MCF 10A (cell line): ENCODE results near the gene PPP2R2B. TPM values are rescaled to one million over a fixed set of nuclear protein-coding genes. Genes with fewer than 3 reads are reported as not detected.

Experiments used
- BruUV-seq: library from RNA; stranded (reverse); fragments of 400-500 nt; replicated peaks from 2 replicates; lab custom pipeline; 2021; lab: Mats Ljungman, UMichigan
- CTCF ChIA-PET: fragments of 300-600 bp; sonication (Branson Sonifier 250); formaldehyde crosslinking; extraction: SDS; loops from one replicate; lab custom pipeline; 2021; ENCODE audit warnings: antibody characterized with exemption, inconsistent platforms; lab: Yijun Ruan, JAX
- POLR2A ChIA-PET: fragments of 300-600, 350-650 bp; sonication (Branson Sonifier 250); formaldehyde crosslinking; extraction: SDS; loops from one replicate; lab custom pipeline; 2020; ENCODE audit warnings: antibody characterized with exemption, inconsistent platforms; lab: Yijun Ruan, JAX
- DNase-seq: peaks from one replicate; pipeline ENCODE4 v3.0.0-alpha.2; 2018; ENCODE audit not compliant: unreplicated experiment
- H3K27ac Mint-ChIP-seq: one replicate; pipeline ENCODE4 v1.8.0; 2022; ENCODE audit warnings: mild to moderate bottlenecking, low read depth, mixed read lengths; ENCODE audit not compliant: unreplicated experiment
- H3K27me3 Mint-ChIP-seq: one replicate; pipeline ENCODE4 v1.8.0; 2022; ENCODE audit warnings: mixed read lengths; ENCODE audit not compliant: insufficient read depth, unreplicated experiment
- H3K36me3 Mint-ChIP-seq: one replicate; pipeline ENCODE4 v1.8.0; 2022; ENCODE audit warnings: mild to moderate bottlenecking, moderate library complexity, mixed read lengths; ENCODE audit not compliant: insufficient read depth, unreplicated experiment
- H3K4me1 Mint-ChIP-seq: one replicate; pipeline ENCODE4 v1.8.0; 2022; ENCODE audit warnings: mixed read lengths; ENCODE audit not compliant: insufficient read depth, unreplicated experiment
- H3K4me3 Mint-ChIP-seq: one replicate; pipeline ENCODE4 v1.8.0; 2022; ENCODE audit warnings: mild to moderate bottlenecking, moderate library complexity, mixed read lengths; ENCODE audit not compliant: unreplicated experiment
- H3K9me3 Mint-ChIP-seq: one replicate; pipeline ENCODE4 v1.8.0; 2022; ENCODE audit warnings: mixed read lengths; ENCODE audit not compliant: unreplicated experiment
- CTCF ChIP-seq: fragments of 200-600 bp; IDR thresholded peaks from one replicate; pipeline ENCODE4 v1.8.0; 2022; ENCODE audit warnings: antibody characterized with exemption, mild to moderate bottlenecking; ENCODE audit not compliant: unreplicated experiment
- intact Hi-C: fragments of 100-400 bp; cut with micrococcal nuclease; formaldehyde crosslinking; loops from 2 replicates; pipeline ENCODE4 v1.14.1; 2022
- total RNA-seq: library from RNA; stranded (reverse); gene quantifications from 2 replicates; pipeline ENCODE4 v1.2.3, GENCODE V29; 2022

The PPP2R2B gene
- total RNA-seq, 1 experiment from 2014 or later = 0.54 TPM

DNA sequence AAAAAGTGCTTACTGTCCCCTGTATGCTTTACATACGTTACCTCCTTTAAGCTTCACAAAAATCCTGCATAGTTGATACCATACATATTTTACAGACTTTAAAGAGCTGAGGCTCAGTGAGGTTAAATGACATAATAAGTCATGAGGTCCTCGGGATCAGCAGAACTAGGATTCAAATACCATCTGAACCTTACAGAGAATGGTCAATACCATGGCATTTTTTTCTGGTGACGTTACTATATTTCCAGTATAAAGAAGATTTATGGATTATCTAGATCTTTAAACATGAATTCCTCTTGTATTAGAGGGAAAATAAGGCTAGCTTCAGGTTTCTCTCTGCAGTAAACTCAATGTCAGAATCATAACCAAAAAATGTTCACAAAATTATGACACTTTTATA is 208.9 kb downstream of the PPP2R2B start:
- H3K4me3 Mint-ChIP-seq = no peak overlapping the region
- no peaks in the 10 kb centered on the region for H3K27me3 Mint-ChIP-seq
- H3K36me3 Mint-ChIP-seq = no peaks in the 10 kb centered on the region
- DNase-seq = no peak
- POLR2A ChIA-PET = interaction anchor here (1.1 kb wide), 1 partner anchor 93 kb away, joined by 3 read pairs; no protein-coding TSS in a partner anchor
- H3K27ac Mint-ChIP-seq = no peak overlapping the region
- H3K9me3 Mint-ChIP-seq = no peaks in the 10 kb centered on the region
- TF ChIP-seq CTCF = no peak
- CTCF ChIA-PET = interaction anchor here (0.6 to 0.9 kb wide), 3 partner anchors 89 to 1085 kb away, joined by 3 to 4 read pairs (median 4); no protein-coding TSS in a partner anchor
- H3K4me1 Mint-ChIP-seq = no peaks in the 10 kb centered on the region
- intact Hi-C loops = no loop called here
- BruUV-seq = no TSS peak

DNA sequence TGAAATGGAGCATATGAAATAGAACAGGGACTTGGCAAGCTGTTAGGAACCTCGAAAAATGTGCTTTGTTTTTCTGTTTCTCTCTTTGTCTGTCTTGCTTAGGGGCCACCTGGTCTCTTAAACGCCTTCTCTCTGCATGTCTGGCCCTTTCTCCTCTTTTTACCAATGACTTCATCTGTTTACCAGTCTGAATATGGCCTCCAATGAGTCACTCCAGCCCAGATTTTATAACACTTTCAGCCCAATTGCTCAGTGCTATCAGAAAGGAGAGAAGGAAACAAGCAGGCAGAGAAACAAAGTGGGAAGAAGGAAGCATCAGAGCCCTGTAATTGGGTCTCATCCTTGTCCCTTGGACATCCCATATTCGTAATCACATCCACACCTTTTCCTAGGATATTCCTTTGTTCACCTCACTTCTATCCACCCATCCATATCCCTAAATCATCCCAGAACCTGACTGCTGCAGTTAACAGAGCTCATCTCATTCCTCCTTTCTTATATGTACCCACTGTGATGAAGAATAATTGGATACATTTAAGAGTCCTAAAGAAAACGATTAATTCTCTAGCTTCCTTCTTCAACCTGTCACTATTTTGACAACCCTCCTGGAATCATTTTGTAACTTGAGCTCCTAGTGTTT is 210.8 kb downstream of the PPP2R2B start:
- peak; percentile 24 for DNase-seq
- BruUV-seq = no TSS peak

DNA sequence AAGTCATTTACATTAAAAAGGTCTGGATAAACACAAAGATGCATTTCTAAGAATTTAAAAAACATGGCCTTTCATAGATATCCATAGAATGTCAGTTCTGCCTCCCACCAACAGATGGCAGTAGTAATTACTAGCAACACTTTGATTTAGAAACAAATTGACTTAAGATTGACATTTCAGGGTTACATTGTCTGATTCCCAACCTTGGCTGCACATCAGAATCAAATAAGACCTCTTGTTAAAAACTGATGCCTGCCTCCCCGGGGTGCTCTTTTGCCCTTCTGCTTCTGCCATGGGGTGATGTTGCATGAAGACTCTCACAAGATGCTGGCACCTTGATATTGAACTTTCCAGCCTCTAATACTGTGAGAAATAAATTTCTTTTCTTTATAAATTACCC is 216.3 kb downstream of the PPP2R2B start:
- H3K4me1 Mint-ChIP-seq = no peaks in the 10 kb centered on the region
- ChIA-PET CTCF (interaction anchor here (0.6 to 1.7 kb wide), 3 partner anchors 25 to 478 kb away, joined by 3 to 14 read pairs (median 3); no protein-coding TSS in a partner anchor), POLR2A (no interaction called here)
- DNase-seq = peak; percentile 39
- TF ChIP-seq CTCF = peak; percentile 32
- no peaks in the 10 kb centered on the region for H3K9me3 Mint-ChIP-seq
- no peak overlapping the region for H3K27ac Mint-ChIP-seq
- no peaks in the 10 kb centered on the region for H3K27me3 Mint-ChIP-seq
- BruUV-seq = no TSS peak
- no peak overlapping the region for H3K4me3 Mint-ChIP-seq
- intact Hi-C loops = loop anchor here (5.0 kb wide), 1 partner anchor 305 kb away; no protein-coding TSS in a partner anchor
- H3K36me3 Mint-ChIP-seq = no peaks in the 10 kb centered on the region

More for the DNA sequence above, 210.8 kb downstream of the PPP2R2B start:
- ChIA-PET POLR2A (interaction anchor here (0.6 to 1.0 kb wide), 2 partner anchors 14 to 594 kb away, joined by 3 read pairs; no protein-coding TSS in a partner anchor), CTCF (interaction anchor here (0.6 to 1.6 kb wide), 3 partner anchors 25 to 166 kb away, joined by 3 to 5 read pairs (median 4); no protein-coding TSS in a partner anchor)
- H3K4me3 Mint-ChIP-seq = no peak overlapping the region
- intact Hi-C loops = no loop called here
- no peak for TF ChIP-seq CTCF
- H3K4me1 Mint-ChIP-seq = no peaks in the 10 kb centered on the region
- H3K27ac Mint-ChIP-seq = no peak overlapping the region
- H3K36me3 Mint-ChIP-seq = no peaks in the 10 kb centered on the region
- no peaks in the 10 kb centered on the region for H3K9me3 Mint-ChIP-seq
- no peaks in the 10 kb centered on the region for H3K27me3 Mint-ChIP-seq

DNA sequence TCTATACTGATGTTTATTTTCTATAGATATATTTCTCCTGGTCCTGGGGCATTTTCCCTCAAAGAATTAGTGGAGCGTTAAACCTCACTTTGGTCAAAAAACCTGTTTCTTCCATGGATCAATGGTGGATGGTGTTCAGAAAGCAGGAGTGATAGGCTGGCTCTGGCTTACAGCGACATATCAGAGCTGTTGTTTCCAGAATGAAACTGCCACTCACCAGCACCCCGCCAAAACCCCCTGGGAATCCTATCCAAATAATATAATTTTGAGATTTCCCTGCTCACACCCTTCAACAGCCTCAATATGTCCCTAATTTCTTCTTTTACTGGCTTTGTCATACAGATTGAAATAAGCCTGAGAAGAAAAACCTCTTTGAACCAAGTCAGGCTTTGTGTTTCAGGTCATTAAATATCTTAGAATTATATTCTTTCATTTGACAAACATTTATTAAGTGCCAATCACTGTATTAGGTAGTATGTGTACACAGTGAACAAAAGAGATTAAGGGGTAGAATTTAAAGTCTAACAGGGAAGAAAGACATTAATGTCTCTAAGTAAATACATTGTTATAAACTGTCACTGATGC is 218.1 kb downstream of the PPP2R2B start:
- POLR2A ChIA-PET = no interaction called here

More for the DNA sequence above, 218.1 kb downstream of the PPP2R2B start:
- Mint-ChIP-seq H3K4me3 (no peak overlapping the region), H3K27ac (no peak overlapping the region), H3K27me3 (no peaks in the 10 kb centered on the region), H3K36me3 (no peaks in the 10 kb centered on the region), H3K9me3 (no peaks in the 10 kb centered on the region), H3K4me1 (no peaks in the 10 kb centered on the region)
- BruUV-seq = no TSS peak
- intact Hi-C loops = loop anchor here (5.0 kb wide), 1 partner anchor 307 kb away; no protein-coding TSS in a partner anchor
- DNase-seq = no peak
- TF ChIP-seq CTCF = no peak
- CTCF ChIA-PET = interaction anchor here (0.6 to 1.7 kb wide), 3 partner anchors 228 to 306 kb away, joined by 3 to 14 read pairs (median 5); no protein-coding TSS in a partner anchor
